ENCODE results near the gene PRKCQ.

Gene PRKCQ

GRCh38 chr10:6565588-6565987, 14.5 kb downstream of the PRKCQ start:
- DNase-seq: no peak

DNA sequence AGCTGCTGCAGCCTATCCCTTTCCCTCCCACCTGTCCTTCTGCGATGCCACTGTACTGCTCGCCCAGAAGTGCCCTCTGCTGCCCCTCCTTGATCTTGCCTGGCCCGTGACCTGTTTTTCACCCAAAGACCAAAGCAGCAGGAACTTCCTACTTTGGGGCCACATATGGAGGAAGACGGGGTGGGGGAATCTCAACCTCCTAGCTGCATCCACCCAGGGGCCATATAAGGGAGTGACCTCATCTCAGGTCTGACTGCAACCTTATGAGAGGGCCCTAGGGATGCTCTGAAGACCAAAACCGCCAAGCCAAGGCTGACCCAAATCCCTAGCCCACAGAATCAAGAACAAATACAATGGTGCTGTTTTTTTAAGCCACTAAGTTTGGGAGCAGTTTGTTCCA, 15.7 kb downstream of the PRKCQ start:
- no peak for DNase-seq

DNA sequence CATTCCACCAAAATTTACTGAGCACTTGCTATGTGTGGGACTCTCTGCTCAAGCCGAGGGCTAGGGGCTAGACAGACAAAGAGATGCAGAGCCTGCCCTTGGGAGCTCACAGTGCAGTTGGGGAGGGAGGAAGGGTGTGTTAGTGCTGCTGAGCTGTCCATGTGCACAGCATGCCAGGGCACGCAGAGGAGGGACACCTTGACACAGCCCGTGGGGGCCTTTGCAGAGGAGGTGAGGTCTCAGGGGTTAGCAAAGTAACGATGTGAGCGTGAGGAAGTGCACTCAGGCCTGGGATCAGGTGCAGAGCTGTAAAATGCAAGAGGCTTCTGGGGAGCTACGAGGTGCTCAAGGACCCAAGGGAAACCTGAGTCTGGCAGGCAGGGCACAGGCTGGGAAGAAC, 16.3 kb downstream of the PRKCQ start:
- no peak for DNase-seq

DNA sequence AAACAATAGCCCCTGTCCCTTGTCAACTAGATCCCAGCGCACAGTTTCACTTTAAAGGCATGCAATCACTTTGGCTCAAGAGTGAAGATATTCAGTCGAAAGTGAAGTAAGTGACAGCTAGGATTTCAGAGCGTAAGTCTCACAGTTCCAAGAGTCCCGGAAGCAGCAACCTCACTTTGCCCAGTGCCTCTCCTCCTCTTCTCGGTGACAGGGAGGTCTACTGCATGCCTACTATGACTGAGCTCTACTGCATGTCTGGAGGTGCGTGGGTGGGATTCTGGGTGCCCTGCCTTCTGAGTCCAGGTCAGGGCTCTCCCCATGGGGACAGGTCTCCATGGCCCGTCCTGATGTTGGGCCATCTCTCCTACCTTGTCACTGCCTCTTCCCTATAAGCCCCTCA, 17.0 kb downstream of the PRKCQ start:
- no peak for DNase-seq

- no peak for DNase-seq
Measured at GRCh38 chr10:6562221-6562620, 17.9 kb downstream of the PRKCQ start.

GRCh38 chr10:6561552-6561951, 18.5 kb downstream of the PRKCQ start:
- no peak for DNase-seq

DNA sequence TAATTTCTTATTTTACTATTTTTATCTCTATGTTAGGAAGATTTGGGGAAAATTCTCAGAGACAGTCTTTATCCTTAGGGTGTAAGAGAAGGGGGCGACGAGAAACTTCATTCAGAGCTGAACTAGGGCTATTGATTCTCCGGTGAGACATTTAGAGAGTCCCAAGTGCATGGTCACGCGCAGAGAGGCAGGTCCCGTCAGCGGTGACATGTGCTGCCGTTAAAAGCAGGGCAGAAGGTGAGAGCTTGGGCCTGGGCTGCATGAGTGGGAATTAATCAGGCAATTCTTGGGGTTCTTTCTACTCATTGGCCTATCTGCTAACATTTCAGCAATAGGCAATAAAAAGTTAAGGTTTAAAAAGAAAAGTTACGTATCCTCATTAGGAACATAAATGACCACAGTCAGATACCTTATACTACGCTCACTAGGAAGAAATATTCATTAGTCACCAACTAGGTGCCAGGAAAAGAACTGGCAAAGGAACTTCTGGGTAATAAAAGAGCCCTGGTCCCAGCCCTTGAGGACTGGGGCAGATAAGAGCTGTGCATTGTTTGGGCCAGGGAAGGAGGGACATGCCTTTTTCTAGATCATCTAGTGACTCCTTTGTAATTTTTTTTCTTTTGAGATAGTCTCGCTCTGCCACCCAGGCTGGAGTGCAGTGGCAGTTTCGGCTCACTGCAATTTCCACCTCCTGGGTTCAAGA, 21.2 kb downstream of the PRKCQ start:
- no peak for DNase-seq

DNA sequence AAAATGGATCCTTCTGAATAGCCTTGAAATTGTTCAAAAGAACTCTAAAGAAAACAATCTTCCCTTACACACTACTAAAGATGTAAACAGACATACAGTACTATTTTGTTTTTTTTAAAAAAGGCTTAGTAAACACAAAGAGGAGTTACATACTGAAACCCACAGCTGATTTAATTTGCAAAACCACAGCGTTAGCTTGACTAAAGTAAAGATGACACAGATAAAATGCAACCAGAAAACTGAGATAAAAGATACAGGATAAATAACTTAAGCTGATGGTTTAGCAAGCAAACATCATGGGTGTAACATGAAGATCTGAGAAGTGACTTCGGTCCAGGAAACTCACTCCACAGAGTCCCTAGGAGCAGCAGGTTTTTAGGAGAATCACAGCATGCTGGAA, 21.8 kb downstream of the PRKCQ start:
- DNase-seq: peak; percentile 63

DNA sequence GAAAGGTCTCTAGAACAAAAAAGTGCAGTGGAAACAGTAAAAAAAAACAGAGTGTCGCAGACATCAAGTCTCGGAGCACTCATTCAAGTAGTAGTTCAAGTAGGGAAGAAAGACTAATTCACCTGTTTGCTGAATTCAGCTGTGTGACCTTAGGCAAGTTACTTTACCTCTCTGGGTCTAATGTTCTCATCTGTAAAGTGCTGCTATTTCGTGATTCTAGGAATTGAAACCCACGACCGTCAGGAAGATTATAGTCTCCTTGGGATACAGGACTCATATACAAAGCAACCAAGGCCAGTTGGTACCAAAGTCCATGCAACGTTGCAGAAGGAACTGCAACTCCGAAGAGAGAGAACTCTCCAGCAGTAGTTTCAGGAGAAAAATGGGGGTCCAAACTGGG, 26.1 kb downstream of the PRKCQ start:
- DNase-seq: no peak

GRCh38 chr10:6543431-6544005, 36.6 kb downstream of the PRKCQ start:
- DNase-seq: peak; percentile 73

GRCh38 chr10:6542999-6543430, 37.1 kb downstream of the PRKCQ start:
- DNase-seq: peak; percentile 69

GRCh38 chr10:6539833-6540232, 40.2 kb downstream of the PRKCQ start:
- no peak for DNase-seq

- DNase-seq: no peak
Measured at GRCh38 chr10:6537770-6538169, 42.3 kb downstream of the PRKCQ start.

DNA sequence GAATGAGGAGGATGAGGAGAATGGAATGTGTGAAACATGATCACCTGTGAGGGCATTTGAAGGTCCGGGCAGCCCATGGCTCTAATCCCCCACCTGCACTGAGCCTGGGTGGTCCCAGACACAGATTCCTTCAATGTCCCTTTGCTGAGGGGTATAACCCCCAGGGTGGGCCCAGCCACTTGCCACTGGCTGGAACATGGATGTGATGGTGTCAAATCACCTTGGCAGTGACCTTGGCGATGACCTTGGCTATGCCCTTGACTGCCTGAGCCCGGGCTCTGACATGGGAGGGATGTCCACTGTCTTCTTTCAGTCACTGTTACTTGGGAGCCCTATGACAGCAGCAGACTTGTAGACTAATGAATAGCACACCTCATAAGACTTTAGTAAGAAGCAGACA, 44.0 kb downstream of the PRKCQ start:
- no peak for DNase-seq

DNA sequence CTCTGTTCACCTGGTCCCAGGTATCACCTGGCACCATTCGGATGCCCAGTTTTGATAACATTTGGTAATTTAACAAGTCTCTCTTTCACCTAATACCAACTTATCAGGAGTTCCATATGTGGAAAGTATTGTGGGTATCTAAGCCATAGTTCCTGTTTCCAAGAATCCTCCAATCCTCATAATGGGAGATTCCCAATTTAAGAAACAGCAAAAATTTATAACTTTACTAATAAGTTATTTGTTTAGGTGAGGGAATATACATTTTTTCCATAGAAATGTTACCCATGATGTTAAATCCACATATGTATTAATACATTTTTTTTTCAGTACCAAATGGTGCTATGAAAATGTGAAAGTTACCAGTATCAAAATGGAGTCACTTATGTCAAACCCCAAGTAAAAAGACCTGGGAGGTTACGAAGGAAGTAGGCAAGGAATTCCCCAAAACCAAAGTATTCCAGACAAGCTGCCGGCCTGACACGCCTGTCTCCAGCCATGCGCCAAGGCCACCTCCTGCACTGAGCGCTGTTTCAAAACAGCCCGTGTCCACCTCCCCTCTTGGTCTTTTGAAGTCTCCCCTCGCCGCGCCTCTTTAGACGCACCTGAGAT, 44.8 kb downstream of the PRKCQ start:
- no peak for DNase-seq

- no peak for DNase-seq
Measured at GRCh38 chr10:6532321-6532720, 47.8 kb downstream of the PRKCQ start.

DNA sequence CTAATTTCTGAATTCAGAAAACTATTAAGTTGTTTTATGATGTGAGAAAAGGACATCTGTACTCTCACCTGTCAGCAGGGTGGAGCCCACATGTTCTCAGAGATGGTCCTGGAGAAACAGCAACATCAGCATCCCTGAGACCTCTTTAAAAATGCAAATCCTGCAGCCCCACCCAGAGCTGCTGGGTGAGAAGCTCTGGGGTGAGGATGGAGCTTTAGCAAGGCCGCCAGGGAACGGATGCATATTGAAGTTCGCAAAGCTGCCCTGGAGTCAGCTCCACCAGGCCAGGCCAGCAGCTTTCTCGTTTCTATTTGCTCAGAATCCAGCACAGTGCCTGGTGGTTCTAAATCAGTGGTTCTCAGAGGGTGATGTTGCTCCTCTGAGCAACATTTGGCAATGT, 49.1 kb downstream of the PRKCQ start:
- peak; percentile 24 for DNase-seq

- DNase-seq: peak; percentile 85
Measured at GRCh38 chr10:6530211-6530840, 49.8 kb downstream of the PRKCQ start.

- no peak for DNase-seq
Measured at GRCh38 chr10:6528198-6528950, 51.7 kb downstream of the PRKCQ start.

- no peak for DNase-seq
Measured at GRCh38 chr10:6525599-6526165, 54.4 kb downstream of the PRKCQ start.

GRCh38 chr10:6522230-6522629, 57.8 kb downstream of the PRKCQ start:
- no peak for DNase-seq

- DNase-seq: no peak
Measured at GRCh38 chr10:6520138-6520537, 59.9 kb downstream of the PRKCQ start.

Data from CD4-positive, alpha-beta T cell treated with Interleukin-10 for 1 hour (primary cell).